ENCODE data around the gene NUP85. TPM values are rescaled to one million over a fixed set of nuclear protein-coding genes. Genes with fewer than 3 reads are reported as not detected.
A peak's percentile ranks its signal among the peaks of the same experiment; 100 is the strongest.

The NUP85 gene
- polyA plus RNA-seq, 1 of the 3 experiments (the other 2 are of a cell fraction), result 80.5 TPM

- TF ChIP-seq MAX (IDR thresholded peaks at IDR 0.05; ENCODE audit: low read depth), result peak; percentile 7; the same call in 1 of the 2 replicates
- no peak for TF ChIP-seq RFX5 (IDR thresholded peaks at IDR 0.05; ENCODE audit: low read length)
- peak; percentile 17; the same call in 1 of the 2 replicates for TF ChIP-seq CTCF (IDR thresholded peaks at IDR 0.05)
- TF ChIP-seq POLR2AphosphoS5 (IDR thresholded peaks at IDR 0.05; ENCODE audit: low read depth, low read length), result no peak
- TF ChIP-seq JUND (IDR thresholded peaks at IDR 0.05), result no peak
- no peak for TF ChIP-seq SMC3 (IDR thresholded peaks at IDR 0.05; ENCODE audit: low read depth, low read length)
- no peak for TF ChIP-seq RCOR1 (IDR thresholded peaks at IDR 0.05; ENCODE audit: low read length)
- TF ChIP-seq, protein P1, sequence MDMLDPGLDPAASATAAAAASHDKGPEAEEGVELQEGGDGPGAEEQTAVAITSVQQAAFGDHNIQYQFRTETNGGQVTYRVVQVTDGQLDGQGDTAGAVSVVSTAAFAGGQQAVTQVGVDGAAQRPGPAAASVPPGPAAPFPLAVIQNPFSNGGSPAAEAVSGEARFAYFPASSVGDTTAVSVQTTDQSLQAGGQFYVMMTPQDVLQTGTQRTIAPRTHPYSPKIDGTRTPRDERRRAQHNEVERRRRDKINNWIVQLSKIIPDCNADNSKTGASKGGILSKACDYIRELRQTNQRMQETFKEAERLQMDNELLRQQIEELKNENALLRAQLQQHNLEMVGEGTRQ (IDR thresholded peaks at IDR 0.05; ENCODE audit: borderline replicate concordance, low read depth, low read length), result no peak
- no peak for TF ChIP-seq RAD21 (IDR thresholded peaks at IDR 0.05; ENCODE audit: low read length)
- no peak; the same call in 1 of the 2 replicates for TF ChIP-seq TAF1 (IDR thresholded peaks at IDR 0.05; ENCODE audit: borderline replicate concordance, low read depth, low read length)
- TF ChIP-seq, protein P2, sequence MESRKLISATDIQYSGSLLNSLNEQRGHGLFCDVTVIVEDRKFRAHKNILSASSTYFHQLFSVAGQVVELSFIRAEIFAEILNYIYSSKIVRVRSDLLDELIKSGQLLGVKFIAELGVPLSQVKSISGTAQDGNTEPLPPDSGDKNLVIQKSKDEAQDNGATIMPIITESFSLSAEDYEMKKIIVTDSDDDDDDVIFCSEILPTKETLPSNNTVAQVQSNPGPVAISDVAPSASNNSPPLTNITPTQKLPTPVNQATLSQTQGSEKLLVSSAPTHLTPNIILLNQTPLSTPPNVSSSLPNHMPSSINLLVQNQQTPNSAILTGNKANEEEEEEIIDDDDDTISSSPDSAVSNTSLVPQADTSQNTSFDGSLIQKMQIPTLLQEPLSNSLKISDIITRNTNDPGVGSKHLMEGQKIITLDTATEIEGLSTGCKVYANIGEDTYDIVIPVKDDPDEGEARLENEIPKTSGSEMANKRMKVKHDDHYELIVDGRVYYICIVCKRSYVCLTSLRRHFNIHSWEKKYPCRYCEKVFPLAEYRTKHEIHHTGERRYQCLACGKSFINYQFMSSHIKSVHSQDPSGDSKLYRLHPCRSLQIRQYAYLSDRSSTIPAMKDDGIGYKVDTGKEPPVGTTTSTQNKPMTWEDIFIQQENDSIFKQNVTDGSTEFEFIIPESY (IDR thresholded peaks at IDR 0.05; ENCODE audit: borderline replicate concordance, low read depth), result no peak
- no peak for TF ChIP-seq NFIC (IDR thresholded peaks at IDR 0.05; ENCODE audit: borderline replicate concordance)
- no peak for TF ChIP-seq ELF1 (IDR thresholded peaks at IDR 0.05)
- Histone ChIP-seq H3K79me2 (ENCODE audit: insufficient read depth) (peaks cover 63% of the 10 kb centered on the region), H3K9me2 (no peaks in the 10 kb centered on the region), H2AFZ (ENCODE audit: low read depth) (no peak overlapping the region), H3K4me1 (ENCODE audit: control insufficient read depth in 1 of 2, insufficient read depth in 2 of 2, low read depth in 1 of 2, low read length in 1 of 2) (peaks cover 3 to 6% of the 10 kb centered on the region in 2 experiments; a peak in 2 of 4 replicates), H4K20me1 (ENCODE audit: insufficient read depth) (peaks cover 47% of the 10 kb centered on the region), H3K27ac (ENCODE audit: low read depth in 2 of 2, low read length in 1 of 2) (peak overlapping the region; percentile 90 to 99), H3K27me3 (ENCODE audit: insufficient read depth) (no peaks in the 10 kb centered on the region), H3K4me3 (ENCODE audit: low read depth in 2 of 2, low read length in 1 of 2) (peak overlapping the region; percentile 67 to 93), H3K36me3 (replicated peaks in 1 of 2; ENCODE audit: control insufficient read depth in 1 of 2, insufficient read depth in 2 of 2, low read length in 1 of 2) (peaks cover 3 to 38% of the 10 kb centered on the region in 2 experiments), H3K9me3 (no peaks in the 10 kb centered on the region), H3K9ac (peak overlapping the region; percentile 99), H3K4me2 (peak overlapping the region; percentile 99), H3F3A (replicated peaks; ENCODE audit: insufficient read depth) (peaks cover 20% of the 10 kb centered on the region)
- under 1% methylated on average over 17 of the region's 33 CpGs for WGBS (ENCODE audit: low lambda C conversion rate)
- DNase-seq, result no peak
- ChIA-PET CTCF (interaction anchor here (1.5 to 4.1 kb wide), 3 partner anchors 11 to 89 kb away, joined by 4 to 26 read pairs (median 9); partner anchors contain the start of gene MIF4GD), POLR2A (no interaction called here)
Observed at GRCh38 chr17:75182319-75182568, 23.2 kb upstream of the NUP85 start.

Data from SK-N-SH (cell line).